Measurements from ENCODE around the gene MROH2A. TPM values are rescaled to one million over a fixed set of nuclear protein-coding genes. Genes with fewer than 3 reads are reported as not detected.
"Not testable (repeated sequence)": the region's sequence is repeated elsewhere in the genome, so short reads cannot be mapped to it uniquely, and the experiment has no call there.

The MROH2A gene
- polyA plus RNA-seq, 4 donors: 0.12 to 0.20 (median 0.15) TPM

DNA sequence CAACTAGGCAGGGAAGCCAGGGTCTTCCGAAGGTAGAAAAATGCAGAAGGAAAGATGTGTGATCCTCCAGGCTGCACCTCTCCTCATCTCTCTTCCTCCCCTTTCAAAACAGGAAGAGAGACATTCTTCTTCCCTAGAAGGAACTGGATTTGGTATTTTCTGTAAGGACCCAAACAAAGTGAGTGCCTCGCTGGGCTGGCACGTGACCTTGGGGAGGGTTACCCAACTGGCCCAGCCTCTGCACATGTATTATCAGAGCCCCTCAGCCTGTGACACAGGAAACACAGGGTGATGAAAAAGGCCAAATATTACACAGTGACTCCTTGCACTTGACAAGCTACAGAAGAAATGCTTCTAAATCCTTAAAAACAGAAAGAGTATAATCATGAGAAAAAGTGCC is 73.9 kb downstream of the MROH2A start:
- DNase-seq (ENCODE audit: low read depth in 4 of 4, low spot score in 3 of 4): no peak

DNA sequence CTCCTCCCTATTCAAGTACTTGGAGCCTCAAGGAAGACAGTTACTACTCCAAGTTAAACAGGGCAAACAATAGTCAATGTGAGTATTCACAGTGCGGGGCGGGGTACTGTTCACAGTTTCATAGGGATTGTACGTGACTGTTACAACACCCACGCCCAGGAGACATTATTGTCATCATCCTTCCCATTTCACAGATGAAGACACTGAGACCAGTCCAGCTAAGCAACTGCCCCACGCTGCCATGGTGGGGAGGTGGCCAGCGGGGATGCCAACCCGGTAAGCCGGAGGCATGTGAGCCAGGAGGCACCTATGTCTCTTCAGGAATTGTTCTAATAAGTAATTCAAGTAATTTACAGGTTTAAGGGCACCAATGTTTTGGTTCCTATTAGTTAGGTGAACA is 75.2 kb downstream of the MROH2A start:
- no peak for DNase-seq (ENCODE audit: low read depth in 4 of 4, low spot score in 3 of 4)

DNA sequence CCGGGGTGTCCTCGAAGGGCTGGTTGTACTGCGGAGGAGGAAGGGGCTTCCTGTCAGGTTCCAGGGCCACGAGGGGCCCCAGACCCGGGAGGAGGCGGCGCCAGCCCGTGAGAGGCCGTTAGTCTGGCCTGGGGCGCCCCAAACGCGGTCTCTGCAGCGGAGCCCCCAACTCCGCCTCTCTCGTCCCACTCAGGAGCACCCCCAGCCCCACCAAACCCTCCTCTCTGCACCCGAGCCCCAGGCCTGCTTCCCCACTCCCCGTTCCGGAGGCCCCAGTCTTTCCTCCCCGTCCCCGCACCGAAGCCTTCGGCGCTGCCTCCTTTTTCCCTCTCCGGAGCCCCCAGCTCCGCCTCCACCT is 75.7 kb downstream of the MROH2A start:
- no peak for DNase-seq (ENCODE audit: low read depth in 4 of 4, low spot score in 3 of 4)

DNA sequence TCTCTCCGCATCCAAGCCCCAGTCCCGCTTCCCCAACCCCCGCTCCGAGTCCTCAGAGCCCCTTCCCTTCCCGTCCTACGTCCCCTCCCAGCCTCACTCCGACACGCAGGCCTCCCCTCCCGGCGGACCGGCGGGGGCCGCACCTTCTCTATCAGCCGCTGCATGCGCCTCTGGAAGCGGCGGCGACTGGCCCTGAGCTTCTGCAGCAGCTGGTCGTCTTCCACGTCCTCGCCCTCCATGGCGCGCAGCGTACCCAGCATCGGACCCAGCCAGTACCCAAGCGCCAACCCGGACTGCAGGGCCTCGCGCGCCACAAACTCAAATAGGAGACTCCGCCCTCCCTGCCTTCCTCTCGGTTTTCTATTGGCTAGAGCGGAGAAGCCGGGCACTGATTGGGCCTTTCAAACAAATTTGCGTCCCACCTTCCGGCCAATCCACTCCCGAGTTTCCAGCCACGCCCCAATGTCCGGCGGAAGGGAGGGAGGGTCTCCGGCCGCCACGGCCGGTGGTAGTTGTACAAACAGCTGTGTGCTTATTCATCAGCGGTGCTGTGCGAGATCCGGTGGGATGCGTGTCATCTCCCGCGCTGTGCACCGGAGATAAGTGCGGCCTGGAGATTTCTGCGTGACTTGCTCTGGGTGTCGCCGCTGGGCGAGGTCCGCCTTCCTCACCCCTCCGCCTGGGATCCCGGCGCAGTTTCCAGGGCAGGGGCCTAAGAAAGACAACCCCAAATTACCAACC is 76.3 kb downstream of the MROH2A start, which contains the start of gene HJURP:
HJURP (minus strand) TSS at position 295 of the 741 bp plus-strand sequence; CDS start at position 260, 35 bp downstream.
- peak; percentile 85 to 92 (median 90) for DNase-seq (ENCODE audit: low read depth in 4 of 4, low spot score in 3 of 4)

DNA sequence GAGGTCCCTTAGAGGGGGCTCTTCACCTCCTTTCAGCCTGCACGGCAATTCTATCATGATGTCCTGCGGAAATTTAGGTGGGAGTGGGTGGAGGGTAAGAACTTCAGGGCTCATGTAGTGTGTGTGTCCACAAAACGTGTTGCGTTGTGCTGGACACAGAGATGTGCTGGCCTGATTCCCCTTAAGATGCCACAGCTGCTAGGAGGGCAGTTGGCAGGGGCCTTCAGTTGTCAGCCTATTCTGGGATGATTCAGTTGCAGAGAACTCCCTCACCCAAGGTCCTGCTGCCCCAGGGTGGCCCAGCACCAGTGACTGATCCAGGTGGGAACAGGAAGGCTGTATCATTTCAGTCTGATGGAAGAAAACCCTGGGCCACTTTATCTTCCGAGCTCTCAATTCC is 77.2 kb downstream of the MROH2A start:
- no peak for DNase-seq (ENCODE audit: low read depth in 4 of 4, low spot score in 3 of 4)

DNA sequence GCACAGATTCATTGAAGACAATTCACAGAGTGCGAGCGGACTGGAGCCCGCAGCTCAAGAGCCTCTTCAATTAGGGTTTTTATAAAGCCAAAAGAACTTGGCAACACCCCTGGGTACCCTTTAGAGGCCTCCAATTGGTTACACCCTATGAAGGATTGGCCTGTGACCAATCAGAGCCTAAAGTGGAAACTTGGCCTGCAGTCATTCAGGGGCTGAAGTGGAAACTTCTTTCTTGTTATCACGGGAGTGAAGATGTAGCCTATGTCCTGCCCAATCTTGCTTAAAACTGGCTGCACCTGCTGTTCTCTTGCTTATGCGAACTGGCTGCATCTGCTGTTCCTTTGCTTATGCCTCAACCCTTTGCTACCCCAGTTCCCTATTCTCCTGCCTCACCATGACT is 78.1 kb downstream of the MROH2A start:
- no peak for DNase-seq (ENCODE audit: low read depth in 4 of 4, low spot score in 3 of 4)

DNA sequence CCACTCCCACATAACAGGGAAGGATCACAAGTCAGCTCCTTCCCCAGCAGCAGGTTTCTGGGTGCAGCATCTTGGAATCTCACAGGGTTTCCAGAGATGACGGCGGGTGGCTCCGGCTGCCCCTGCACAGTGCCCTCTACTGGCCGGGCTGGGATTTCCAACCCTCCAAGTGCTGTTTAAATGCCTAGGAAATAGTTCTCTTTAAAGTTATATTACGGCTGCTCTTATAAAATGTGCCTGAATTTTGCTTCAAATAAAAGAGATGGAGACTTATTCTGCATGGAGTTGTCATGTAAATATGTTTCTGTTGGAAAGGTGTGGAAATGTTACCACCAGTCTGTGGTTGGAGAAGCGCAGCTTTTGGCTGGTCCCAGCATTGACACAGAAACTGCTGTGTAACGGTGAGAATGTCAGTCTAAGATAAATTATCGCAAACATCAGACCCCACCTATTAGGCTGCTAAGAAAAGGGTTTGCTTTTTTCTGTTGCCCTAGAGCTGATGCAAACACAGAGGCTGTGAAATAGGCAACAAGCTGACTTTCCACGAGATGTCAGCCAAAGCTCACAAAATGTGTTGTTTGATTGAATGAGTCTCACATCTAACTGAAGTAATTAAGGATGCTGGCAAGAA is 79.5 kb downstream of the MROH2A start:
- no peak for DNase-seq (ENCODE audit: low read depth in 4 of 4, low spot score in 3 of 4)

DNA sequence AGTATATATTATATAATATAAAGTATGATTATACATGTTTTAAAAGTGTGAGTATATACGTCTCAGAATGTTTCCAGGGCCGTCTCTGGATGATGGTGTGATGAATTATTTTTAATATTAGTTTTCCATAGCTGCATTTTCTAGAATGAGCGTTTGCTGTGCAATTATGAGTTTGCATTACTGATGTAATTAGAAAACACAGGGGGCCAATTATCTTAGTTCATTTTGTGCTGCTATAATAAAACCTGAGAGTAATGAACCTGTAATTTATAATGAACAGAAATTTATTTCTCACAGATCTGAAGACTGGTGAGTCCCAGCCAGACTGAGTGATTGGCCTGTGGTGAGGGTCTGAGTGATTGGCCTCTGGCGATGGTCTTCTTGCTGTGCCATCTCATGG is 80.2 kb downstream of the MROH2A start:
- no peak for DNase-seq (ENCODE audit: low read depth in 4 of 4, low spot score in 3 of 4)

DNA sequence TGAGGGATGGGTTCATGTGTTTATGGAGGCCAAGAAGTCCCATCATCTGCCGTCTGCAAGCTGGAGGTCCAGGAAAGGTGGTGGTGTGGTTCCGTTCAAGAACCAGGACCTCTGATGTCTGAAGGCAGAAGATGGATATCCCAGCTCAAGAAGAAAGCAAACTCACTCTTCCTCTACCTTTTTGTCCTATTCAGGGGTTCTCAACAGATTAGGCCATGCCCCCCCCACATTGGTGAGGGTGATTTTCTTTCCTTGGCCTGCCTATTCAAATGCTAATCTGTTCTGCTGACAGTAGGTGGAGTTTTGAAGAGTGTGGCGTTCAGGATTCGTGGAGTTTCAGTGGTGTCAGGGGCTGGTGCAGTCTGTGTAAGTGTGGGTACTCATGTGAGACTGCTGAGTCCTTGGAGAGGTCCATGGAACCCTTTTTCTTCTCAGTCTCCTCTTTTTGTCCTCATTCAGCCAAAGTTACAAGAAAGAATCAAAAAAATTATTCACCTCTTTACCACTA is 84.2 kb downstream of the MROH2A start:
- no peak for DNase-seq (ENCODE audit: low read depth in 4 of 4, low spot score in 3 of 4)

DNA sequence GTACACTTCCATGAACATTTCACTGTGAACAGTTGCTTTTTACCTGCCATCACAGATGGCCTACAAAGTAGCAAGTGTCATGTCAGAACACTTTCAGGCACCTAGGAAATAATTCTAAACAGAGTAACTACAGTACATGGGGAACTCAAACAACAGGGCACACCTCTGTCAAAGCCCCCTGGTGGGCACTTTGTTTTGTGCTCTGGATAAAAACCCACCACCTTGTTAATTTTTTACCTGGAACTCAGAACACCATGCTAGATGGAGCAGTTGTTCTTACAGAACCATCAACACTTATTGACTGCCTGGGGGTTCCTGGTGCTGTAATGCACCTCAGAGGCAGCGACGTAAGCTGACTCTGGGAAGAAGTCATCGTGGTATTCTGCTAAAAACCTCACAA is 87.7 kb downstream of the MROH2A start:
- no peak for DNase-seq (ENCODE audit: low read depth in 4 of 4, low spot score in 3 of 4)

DNA sequence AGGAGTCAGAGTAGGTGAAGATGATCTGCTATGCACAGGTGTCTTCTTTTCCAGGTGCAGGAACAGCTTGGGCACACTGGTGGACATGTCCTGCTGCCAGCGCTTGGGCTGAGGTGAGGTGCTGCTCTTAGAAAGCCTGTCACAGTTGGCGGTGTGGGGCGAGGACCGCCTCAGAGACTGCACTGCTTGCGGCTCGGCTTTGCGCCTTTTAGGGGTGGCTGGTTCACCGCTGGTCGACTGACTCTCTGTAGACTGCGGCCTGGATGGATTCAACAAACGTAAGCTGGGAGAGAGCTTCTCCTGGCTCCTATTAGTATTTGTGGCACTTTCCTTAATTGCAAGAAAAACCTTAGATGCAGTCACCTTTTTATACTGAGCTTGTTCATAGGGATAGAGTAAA is 88.3 kb downstream of the MROH2A start:
- no peak for DNase-seq (ENCODE audit: low read depth in 4 of 4, low spot score in 3 of 4)

DNA sequence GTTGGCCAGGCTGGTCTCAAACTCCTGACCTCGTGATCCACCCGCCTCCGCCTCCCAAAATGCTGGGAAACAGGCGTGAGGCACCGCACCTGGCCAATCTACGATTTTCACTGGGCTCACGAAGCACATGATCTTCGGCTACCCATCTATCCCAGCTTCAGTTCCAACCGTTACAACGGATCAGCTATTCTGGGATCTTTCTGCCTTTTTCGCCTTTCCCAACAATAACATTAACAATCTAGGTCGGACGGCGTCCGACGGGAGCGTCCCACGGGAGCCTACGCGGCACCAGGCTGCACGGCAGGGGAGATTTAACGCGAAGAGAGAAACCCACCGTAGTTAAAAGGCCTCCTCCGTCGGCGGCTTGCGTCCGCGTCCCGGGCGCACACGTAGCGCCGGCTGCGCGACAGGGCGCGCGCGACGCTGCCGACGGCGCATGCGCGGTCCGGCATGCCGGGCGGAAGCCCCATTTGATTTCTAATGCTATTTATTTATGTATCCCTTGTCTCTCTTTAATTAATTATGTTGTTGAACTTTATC is 89.9 kb downstream of the MROH2A start, which contains the start of gene MSL3B:
MSL3B (minus strand) TSS at position 394 of the 540 bp plus-strand sequence.
- peak in 3 of 4 donors; percentile 22 to 35 (median 26) for DNase-seq (ENCODE audit: low read depth in 4 of 4, low spot score in 3 of 4)

DNA sequence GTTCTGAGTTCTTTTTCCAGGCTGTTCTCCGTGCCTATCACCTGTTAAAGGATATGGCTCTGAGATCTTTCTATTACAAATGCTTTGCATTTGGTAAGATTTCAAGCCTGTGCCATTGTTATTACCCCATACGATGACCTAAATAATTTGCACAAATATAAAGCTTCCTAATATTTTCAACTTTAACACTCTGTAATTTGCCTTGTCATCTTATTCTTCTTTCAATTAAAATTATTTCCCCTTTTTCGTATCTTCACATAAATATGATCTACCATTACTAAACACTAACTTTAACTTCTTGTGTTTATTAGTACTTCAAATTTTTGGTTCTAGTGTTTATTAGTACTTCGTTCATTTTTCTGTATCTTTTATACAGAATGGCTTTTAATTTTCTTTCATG is 93.3 kb downstream of the MROH2A start:
- no peak for DNase-seq (ENCODE audit: low read depth in 4 of 4, low spot score in 3 of 4)

DNA sequence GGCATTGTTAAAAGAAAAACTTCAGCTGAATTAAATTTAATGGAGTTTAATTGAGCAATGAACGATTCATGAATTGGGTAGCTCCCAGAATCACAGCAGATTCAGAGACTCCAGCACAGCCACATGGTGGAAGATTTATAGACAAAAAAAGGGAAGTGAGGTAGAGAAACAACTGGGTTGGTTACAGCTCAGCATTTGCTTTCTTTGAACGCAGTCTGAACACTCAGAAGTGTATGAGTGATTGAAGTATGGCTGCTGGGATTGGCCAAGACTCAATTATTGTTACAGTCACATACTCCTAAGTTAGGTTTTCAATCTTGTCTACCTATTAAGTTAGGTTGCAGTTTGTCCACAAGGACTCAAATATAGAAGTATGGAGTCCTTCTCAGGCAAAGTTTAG is 94.0 kb downstream of the MROH2A start:
- not testable (repeated sequence) for DNase-seq (ENCODE audit: low read depth in 4 of 4, low spot score in 3 of 4)

DNA sequence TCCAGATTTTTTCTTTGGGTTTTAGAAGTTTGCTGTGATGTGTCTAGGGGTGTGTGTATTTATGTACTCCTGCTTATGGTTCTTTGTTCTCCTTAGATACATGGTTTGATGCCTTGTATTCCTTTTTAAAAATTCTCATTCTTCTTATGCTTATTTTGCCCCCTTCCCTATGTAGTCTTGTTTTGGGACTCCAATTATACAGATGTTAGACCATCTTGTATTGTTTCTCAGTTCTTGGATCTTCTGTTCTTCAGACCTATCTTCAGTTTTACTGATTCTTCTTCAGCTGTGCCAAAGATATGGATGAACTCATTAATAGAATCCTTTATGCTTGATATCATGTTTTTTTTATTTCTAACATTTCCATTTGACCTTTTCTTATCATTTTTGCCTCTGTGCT is 104.2 kb downstream of the MROH2A start:
- DNase-seq (ENCODE audit: low read depth in 4 of 4, low spot score in 3 of 4): no peak

Other genes with a start within 250 kb of the MROH2A start
- 10 to 100 TPM; 42.0 to 57.0 (median 46.3) TPM for gene USP40, start 211.5 kb upstream of the MROH2A start, polyA plus RNA-seq (ENCODE audit: insufficient read length in 4 of 4)
- not detected for gene UGT1A8, start 160.7 kb upstream of the MROH2A start, polyA plus RNA-seq (ENCODE audit: insufficient read length in 4 of 4)
- gene UGT1A10, start 141.9 kb upstream of the MROH2A start, polyA plus RNA-seq (ENCODE audit: insufficient read length in 4 of 4): under 1 TPM in 1 of 4 donors, not detected in 3; 0.03 TPM
- 1 to 10 TPM; 4.1 to 8.3 (median 5.7) TPM for gene UGT1A9, start 106.4 kb upstream of the MROH2A start, polyA plus RNA-seq (ENCODE audit: insufficient read length in 4 of 4)
- under 1 TPM in 2 of 4 donors, not detected in 2; 0.03 to 0.07 TPM for gene UGT1A7, start 96.4 kb upstream of the MROH2A start, polyA plus RNA-seq (ENCODE audit: insufficient read length in 4 of 4)
- 1 to 10 TPM; 2.8 to 5.3 (median 3.6) TPM for gene UGT1A6, start 85.4 kb upstream of the MROH2A start, polyA plus RNA-seq (ENCODE audit: insufficient read length in 4 of 4)
- not detected for gene UGT1A5, start 65.4 kb upstream of the MROH2A start, polyA plus RNA-seq (ENCODE audit: insufficient read length in 4 of 4)
- gene UGT1A4, start 59.6 kb upstream of the MROH2A start, polyA plus RNA-seq (ENCODE audit: insufficient read length in 4 of 4): under 1 TPM in 1 of 4 donors, not detected in 3; 0.03 TPM
- gene UGT1A3, start 49.3 kb upstream of the MROH2A start, polyA plus RNA-seq (ENCODE audit: insufficient read length in 4 of 4): under 1 TPM in 1 of 4 donors, not detected in 3; 0.06 TPM
- gene UGT1A1, start 18.1 kb upstream of the MROH2A start, polyA plus RNA-seq (ENCODE audit: insufficient read length in 4 of 4): under 1 TPM; 0.08 to 0.29 (median 0.16) TPM
- 10 to 100 TPM; 20.0 to 24.4 (median 23.2) TPM for gene HJURP, start 76.2 kb downstream of the MROH2A start, polyA plus RNA-seq (ENCODE audit: insufficient read length in 4 of 4)
- gene TRPM8, start 139.0 kb downstream of the MROH2A start, polyA plus RNA-seq (ENCODE audit: insufficient read length in 4 of 4): under 1 TPM in 3 of 4 donors, not detected in 1; 0.10 to 0.31 (median 0.23) TPM

Data from right renal pelvis (tissue), 4 donors.